Stimulated activated naive CD4-positive, alpha-beta T cell treated with Interleukin-2 at 50 U/mL for 16 hours (primary cell): ENCODE measurements around the gene GNPDA2.
"Not testable (repeated sequence)": the region's sequence is repeated elsewhere in the genome, so short reads cannot be mapped to it uniquely, and the experiment has no call there.

Experiments
- DNase-seq: peaks from one replicate; lab custom pipeline; 2025; lab: John Stamatoyannopoulos, UW

Gene GNPDA2

GRCh38 chr4:44726038-44726871 is at the start of gene GNPDA2:
Gene GNPDA2 (minus strand): TSS chr4:44726556. CDS start chr4:44722207, 4,349 bp downstream.
- peak; percentile 77 for DNase-seq

DNA sequence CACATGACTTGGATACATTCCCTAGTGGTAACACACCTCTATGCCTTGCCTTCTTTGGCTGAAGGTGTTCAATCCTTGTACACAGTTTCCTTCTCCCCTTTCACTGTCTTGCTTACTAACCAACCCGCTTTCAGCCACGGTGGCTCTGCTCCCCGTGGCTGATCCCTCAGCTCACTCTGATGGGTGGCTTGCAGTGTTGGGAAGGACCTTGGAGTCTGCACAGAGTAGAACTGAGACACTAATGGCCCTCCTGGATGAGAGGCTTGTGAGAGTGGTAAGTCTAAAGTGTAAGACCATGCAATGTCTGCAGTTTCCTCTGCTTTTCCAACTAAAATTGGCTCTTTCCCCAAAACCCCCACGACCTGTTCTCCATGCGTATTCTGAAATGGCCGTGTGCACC is 46.0 kb upstream of the GNPDA2 start:
- no peak for DNase-seq

- no peak for DNase-seq
Observed at GRCh38 chr4:44771789-44772188, 45.4 kb upstream of the GNPDA2 start.

DNA sequence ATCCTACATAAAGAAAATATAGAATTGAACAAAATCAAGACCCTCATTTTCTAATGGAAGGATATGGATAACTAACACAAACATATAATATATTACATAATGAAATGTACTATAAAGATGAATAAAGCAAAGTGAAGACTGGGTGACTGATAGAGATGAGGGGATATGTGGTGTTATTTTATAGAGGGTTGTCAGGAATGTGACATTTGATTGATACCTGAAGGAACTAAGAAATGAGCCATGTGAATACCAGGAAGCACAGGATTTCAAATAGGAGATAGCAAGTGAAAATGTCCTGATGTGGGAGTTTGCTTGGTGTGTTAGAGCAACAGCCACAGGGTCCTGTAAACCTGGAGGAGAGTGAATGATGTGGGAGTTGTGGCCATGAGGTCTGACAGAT is 40.1 kb upstream of the GNPDA2 start:
- DNase-seq, result no peak

- no peak for DNase-seq
Observed at GRCh38 chr4:44765116-44765515, 38.8 kb upstream of the GNPDA2 start.

- DNase-seq, result no peak
Observed at GRCh38 chr4:44761306-44761705, 35.0 kb upstream of the GNPDA2 start.

DNA sequence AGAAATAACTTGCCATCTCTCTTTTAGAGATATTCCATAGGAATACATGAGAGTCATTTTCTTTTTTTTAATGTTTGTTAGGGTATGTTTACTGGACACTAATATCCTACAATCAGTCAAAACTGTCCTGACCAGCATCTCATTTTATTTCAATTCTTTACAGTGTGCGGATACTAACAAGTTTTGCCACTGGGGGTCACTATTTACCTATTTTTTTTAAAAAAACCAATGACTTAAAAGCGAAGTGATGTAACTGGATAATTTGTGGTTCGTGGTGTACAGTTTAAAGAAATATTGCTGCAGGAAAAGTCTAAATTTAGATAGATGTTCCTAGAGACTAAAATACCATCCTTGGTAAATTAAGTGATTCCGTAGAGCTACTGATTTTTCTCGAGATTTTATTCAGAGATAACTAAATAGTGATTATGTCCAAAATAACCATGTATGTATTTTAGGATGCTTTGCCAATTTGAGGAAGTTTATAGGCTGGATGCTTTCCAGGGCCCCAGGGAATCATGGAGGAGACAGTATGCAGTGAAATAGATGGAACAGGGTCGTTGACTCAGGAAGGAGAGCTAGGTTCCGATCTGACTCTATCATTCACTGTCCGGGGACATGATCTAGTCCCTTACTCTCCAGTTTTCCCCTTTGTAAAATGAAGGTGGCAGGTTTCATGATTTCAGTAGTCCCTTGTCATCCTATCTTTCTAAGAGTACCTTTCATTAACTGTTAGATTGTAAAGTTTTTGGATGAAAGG is 34.0 kb upstream of the GNPDA2 start:
- no peak for DNase-seq

GRCh38 chr4:44756559-44756958 is 30.2 kb upstream of the GNPDA2 start:
- no peak for DNase-seq

- no peak for DNase-seq
Observed at GRCh38 chr4:44740201-44740600, 13.8 kb upstream of the GNPDA2 start.

- no peak for DNase-seq
Observed at GRCh38 chr4:44738615-44739014, 12.3 kb upstream of the GNPDA2 start.

- no peak for DNase-seq
Observed at GRCh38 chr4:44736900-44737299, 10.5 kb upstream of the GNPDA2 start.

DNA sequence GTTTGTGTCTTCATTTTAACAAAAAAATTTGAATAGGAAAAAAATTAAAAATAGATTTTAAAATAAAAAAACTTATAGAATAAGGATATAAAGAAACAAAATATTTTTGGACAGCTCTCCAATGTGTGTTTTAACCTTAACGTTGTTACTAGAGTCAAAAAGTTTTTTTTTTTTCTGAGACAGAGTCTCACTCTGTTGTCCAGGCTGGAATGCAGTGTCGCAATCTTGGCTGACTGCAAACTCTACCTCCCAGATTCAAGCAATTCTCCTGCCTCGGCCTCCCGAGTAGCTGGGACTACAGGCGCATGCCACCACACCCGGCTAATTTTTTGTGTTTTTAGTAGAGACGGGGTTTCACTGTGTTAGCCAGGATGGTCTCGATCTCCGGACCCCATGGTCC is 2.3 kb upstream of the GNPDA2 start:
- not testable (repeated sequence) for DNase-seq

GRCh38 chr4:44727471-44727870 is 1.1 kb upstream of the GNPDA2 start:
- DNase-seq, result no peak

GRCh38 chr4:44725726-44726037 is 674 bp downstream of the GNPDA2 start:
- no peak for DNase-seq

GRCh38 chr4:44725166-44725565 is 1.2 kb downstream of the GNPDA2 start:
- no peak for DNase-seq

- DNase-seq, result no peak
Observed at GRCh38 chr4:44722001-44722400, 4.4 kb downstream of the GNPDA2 start.

DNA sequence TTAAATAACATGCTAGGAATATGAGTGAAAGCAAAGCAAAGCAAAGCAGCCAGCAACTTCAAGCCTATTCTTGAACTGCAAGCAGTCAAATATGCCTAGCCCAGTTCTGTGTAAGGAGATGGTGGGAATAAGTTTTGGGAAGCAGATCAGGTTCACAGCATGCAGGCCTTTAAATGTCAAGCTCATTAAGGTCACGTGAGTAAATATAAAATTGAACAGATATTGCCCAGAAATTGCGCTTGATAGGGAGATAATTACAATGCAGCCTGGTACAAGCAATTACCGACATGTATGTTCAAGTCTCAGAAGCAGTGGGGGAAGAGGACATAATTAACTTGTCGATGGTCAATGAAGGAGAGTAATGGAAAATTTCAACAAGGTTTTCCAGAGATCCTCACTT is 6.0 kb downstream of the GNPDA2 start:
- no peak for DNase-seq

DNA sequence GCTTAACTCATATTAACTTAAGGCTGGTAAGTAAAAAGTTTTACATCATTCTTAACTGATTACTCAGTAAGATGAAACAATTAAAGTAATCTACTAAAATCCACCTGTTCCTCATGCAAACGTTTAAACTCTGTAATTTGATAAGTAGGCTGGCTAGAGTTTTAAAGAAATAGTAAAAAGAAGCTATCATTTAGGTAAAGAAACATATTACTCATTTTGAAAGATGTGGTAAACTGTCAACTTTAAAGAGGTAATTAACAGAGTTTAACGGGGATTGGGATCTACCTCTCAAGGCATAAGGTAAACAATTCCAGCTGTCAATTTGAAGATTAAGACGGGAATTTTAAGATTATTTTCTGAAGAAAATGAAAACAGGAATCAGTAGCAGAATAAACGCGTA is 9.8 kb downstream of the GNPDA2 start:
- no peak for DNase-seq

GRCh38 chr4:44713125-44713524 is 13.2 kb downstream of the GNPDA2 start:
- no peak for DNase-seq

- no peak for DNase-seq
Observed at GRCh38 chr4:44704673-44705072, 21.7 kb downstream of the GNPDA2 start.

GRCh38 chr4:44701037-44701436 is 25.3 kb downstream of the GNPDA2 start:
- DNase-seq, result no peak

DNA sequence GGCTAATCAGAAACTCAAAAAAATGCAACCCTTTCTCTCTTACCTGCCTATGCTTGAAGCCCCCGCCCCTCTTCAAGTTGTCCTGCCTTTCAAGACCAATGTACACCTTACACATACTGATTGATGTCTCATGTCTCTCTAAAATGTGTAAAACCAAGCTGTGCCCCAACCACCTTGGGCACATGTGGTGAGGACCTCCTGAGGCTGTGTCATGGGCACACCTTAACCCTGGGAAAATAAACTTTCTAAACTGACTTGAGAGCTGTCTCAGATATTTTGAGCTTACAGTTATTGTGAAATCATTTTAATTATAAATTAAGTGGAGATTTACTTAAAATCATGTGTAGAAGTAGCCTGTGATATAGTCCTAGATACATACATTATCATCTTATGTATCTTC is 25.9 kb downstream of the GNPDA2 start:
- no peak for DNase-seq

GRCh38 chr4:44684648-44685047 is 41.7 kb downstream of the GNPDA2 start:
- no peak for DNase-seq

DNA sequence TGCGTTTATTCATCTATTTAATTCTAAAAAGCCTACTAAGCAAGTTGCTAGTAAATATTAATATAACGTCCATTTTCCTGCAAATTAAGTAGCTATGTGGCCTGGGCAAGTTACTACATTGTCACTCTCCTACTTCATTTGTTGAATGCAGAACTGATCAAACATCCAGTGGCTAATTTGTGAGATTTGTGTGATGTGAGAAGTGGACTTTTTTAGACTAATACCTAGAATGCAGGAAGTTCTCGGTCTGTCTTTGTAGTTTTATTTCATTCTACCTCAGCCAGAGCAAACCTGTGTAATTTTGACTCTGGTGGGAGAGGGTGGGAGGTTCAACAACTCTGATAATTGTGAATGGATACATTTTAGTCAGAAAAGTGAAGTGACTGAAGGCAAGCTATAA is 47.3 kb downstream of the GNPDA2 start:
- DNase-seq, result no peak
